HepG2 (cell line): ENCODE results near the gene XPC. TPM values are rescaled to one million over a fixed set of nuclear protein-coding genes. Genes with fewer than 3 reads are reported as not detected.

Experiments used
- ARNT2 ChIP-seq: sonication (generic); formaldehyde crosslinking; IDR thresholded peaks from 2 replicates; pipeline ENCODE4 v1.8.0; 2022; ENCODE audit warnings: mild to moderate bottlenecking, low read depth, missing genetic modification reagents, moderate library complexity
- DZIP1 ChIP-seq: sonication (generic); formaldehyde crosslinking; IDR thresholded peaks from 2 replicates; pipeline ENCODE4 v1.5.0; 2020; ENCODE audit warnings: mild to moderate bottlenecking, missing genetic modification reagents
- E2F5 ChIP-seq: sonication (generic); formaldehyde crosslinking; conservative IDR thresholded peaks from 2 replicates; pipeline ENCODE4 v1.4.0; 2020; ENCODE audit warnings: missing genetic modification reagents
- ETS1 ChIP-seq: sonication (generic); formaldehyde crosslinking; IDR thresholded peaks from 2 replicates; pipeline ENCODE4 v1.4.0; 2020; ENCODE audit warnings: missing genetic modification reagents
- GMEB2 ChIP-seq: IDR thresholded peaks from 2 replicates; pipeline ENCODE4 v1.6.1; 2016; ENCODE audit warnings: missing biosample characterization, missing genetic modification reagents, low read depth
- IKZF1 ChIP-seq: fragments of 450-650 bp; IDR thresholded peaks from 2 replicates; pipeline ENCODE4 v1.7.1; 2016
- KDM4B ChIP-seq: sonication (generic); formaldehyde crosslinking; IDR thresholded peaks from 2 replicates; pipeline ENCODE4 v1.4.0; 2020; ENCODE audit warnings: missing genetic modification reagents
- MIER2 ChIP-seq: IDR thresholded peaks from 2 replicates; pipeline ENCODE4 v1.6.1; 2016; ENCODE audit warnings: missing biosample characterization, missing genetic modification reagents
- NFYC ChIP-seq: IDR thresholded peaks from 2 replicates; pipeline ENCODE4 v1.6.1; 2016; ENCODE audit warnings: missing genetic modification reagents, missing compliant biosample characterization
- NR0B2 ChIP-seq: sonication (generic); formaldehyde crosslinking; IDR thresholded peaks from 2 replicates; pipeline ENCODE4 v1.4.0; 2020; ENCODE audit warnings: mild to moderate bottlenecking, missing genetic modification reagents
- PLSCR1 ChIP-seq: sonication (generic); formaldehyde crosslinking; IDR thresholded peaks from 2 replicates; pipeline ENCODE4 v1.5.0; 2020; ENCODE audit warnings: missing genetic modification reagents, mild to moderate bottlenecking, borderline replicate concordance
- POLR2AphosphoS5 ChIP-seq: IDR thresholded peaks from 2 replicates; pipeline ENCODE4 v1.6.1; 2012; ENCODE audit warnings: low read depth, low read length
- RBAK ChIP-seq: sonication (generic); formaldehyde crosslinking; IDR thresholded peaks from 2 replicates; pipeline ENCODE4 v1.5.1; 2020; ENCODE audit warnings: mild to moderate bottlenecking, missing genetic modification reagents
- TEAD2 ChIP-seq: sonication (generic); formaldehyde crosslinking; IDR thresholded peaks from 2 replicates; pipeline ENCODE4 v1.9.0; 2021; ENCODE audit warnings: missing genetic modification reagents
- ZFYVE20 ChIP-seq: sonication (generic); formaldehyde crosslinking; IDR thresholded peaks from 2 replicates; pipeline ENCODE4 v1.8.0; 2023; ENCODE audit warnings: low read depth, mild to moderate bottlenecking, moderate library complexity, missing genetic modification reagents, borderline replicate concordance
- ZNF143 ChIP-seq: sonication (generic); formaldehyde crosslinking; IDR thresholded peaks from 2 replicates; pipeline ENCODE4 v1.4.0; 2020; ENCODE audit warnings: missing genetic modification reagents
- ZNF317 ChIP-seq: sonication (generic); formaldehyde crosslinking; IDR thresholded peaks from 2 replicates; pipeline ENCODE4 v1.5.0; 2020; ENCODE audit warnings: mild to moderate bottlenecking, missing genetic modification reagents
- ZNF501 ChIP-seq: sonication (generic); formaldehyde crosslinking; IDR thresholded peaks from 2 replicates; pipeline ENCODE4 v1.5.1; 2020; ENCODE audit warnings: mild to moderate bottlenecking, moderate library complexity, missing genetic modification reagents
- ZNF563 ChIP-seq: sonication (generic); formaldehyde crosslinking; IDR thresholded peaks from 2 replicates; pipeline ENCODE4 v1.8.0; 2022; ENCODE audit warnings: mild to moderate bottlenecking, moderate library complexity, missing genetic modification reagents
- ZNF709 ChIP-seq: sonication (generic); formaldehyde crosslinking; IDR thresholded peaks from 2 replicates; pipeline ENCODE4 v1.5.0; 2020; ENCODE audit warnings: mild to moderate bottlenecking, missing genetic modification reagents
- polyA plus RNA-seq, 8 experiments: library from polyadenylated mRNA; depleted of rRNA in 3 of 8; stranded (reverse) in 7 of 8; unstranded in 1 of 8; fragments of >200 nt; fragmentation: Illumina TruSeq in 4 of 8; extraction: Trizol in 4 of 8; gene quantifications; 2 replicates each; pipeline versions ENCODE4 v1.2.1 to v1.2.3, GENCODE V29; 2011 to 2016; ENCODE audit warnings: low read depth in 4 of 8, missing spikeins in 1 of 8, mixed read lengths in 1 of 8; ENCODE audit not compliant: insufficient read depth in 1 of 8
- total RNA-seq, 5 experiments: library from RNA; depleted of rRNA; stranded (reverse); fragments of >200 nt; fragmentation: Illumina TruSeq; extraction: Trizol; gene quantifications; 2 replicates each; pipeline ENCODE4 v1.2.3, GENCODE V29; 2016; ENCODE audit warnings: low read depth in 1 of 5

The XPC gene
- total and polyA plus RNA-seq, 2 of the 13 experiments (the other 11 are each of a cell fraction or from before 2014, with no cell fraction given), result 9.4 to 24.1 TPM

- TF ChIP-seq NR0B2 (CRISPR knock-in tag) (0 out of 2 replicates have a peak, but pooled peaks have one; percentile 21), DZIP1 (CRISPR knock-in tag) (no peak), ARNT2 (CRISPR knock-in tag) (no peak; the same call in 1 of the 2 replicates), TEAD2 (CRISPR knock-in tag) (no peak), ZNF501 (CRISPR knock-in tag) (peak; percentile 58; the same call in 1 of the 2 replicates), E2F5 (CRISPR knock-in tag) (no peak), ZNF317 (no peak; the same call in 1 of the 2 replicates), NFYC (CRISPR knock-in tag) (no peak), ETS1 (CRISPR knock-in tag) (no peak), RBAK (no peak), ZNF143 (no peak), MIER2 (CRISPR knock-in tag) (peak; percentile 94), PLSCR1 (CRISPR knock-in tag) (no peak), ZNF563 (CRISPR knock-in tag) (0 out of 2 replicates have a peak, but pooled peaks have one; percentile 30), KDM4B (CRISPR knock-in tag) (0 out of 2 replicates have a peak, but pooled peaks have one; percentile 23), ZNF709 (0 out of 2 replicates have a peak, but pooled peaks have one; percentile 15), IKZF1 (no peak), POLR2AphosphoS5 (no peak), GMEB2 (no peak), ZFYVE20 (CRISPR knock-in tag) (no peak)
Measured at GRCh38 chr3:14125193-14126016, 53.0 kb downstream of the XPC start (continued).
